22Rv1 (cell line): ENCODE measurements around the gene GJA5.

Experiments
- H3K27ac ChIP-seq: fragments of 450-650 bp; 2 replicates; pipeline ENCODE4 v1.5.1; 2017
- CTCF ChIP-seq: fragments of 450-650 bp; IDR thresholded peaks from 2 replicates; pipeline ENCODE4 v1.5.1; 2017; ENCODE audit warnings: mild to moderate bottlenecking
- ZFX ChIP-seq: fragments of 450-650 bp; IDR thresholded peaks from 2 replicates; pipeline ENCODE4 v1.6.1; 2017; ENCODE audit warnings: antibody characterized with exemption, borderline replicate concordance

GJA5 gene

GRCh38 chr1:147719029-147719698 lies 41.2 kb downstream of the GJA5 start:
- TF ChIP-seq ZFX (no peak), CTCF (no peak)

GRCh38 chr1:147717706-147718097 lies 42.7 kb downstream of the GJA5 start:
- peak overlapping the region; percentile 56 for H3K27ac ChIP-seq
- no peak for TF ChIP-seq ZFX
- no peak for TF ChIP-seq CTCF

More at GRCh38 chr1:147719029-147719698, 41.2 kb downstream of the GJA5 start:
- H3K27ac ChIP-seq = no peak overlapping the region

- peak overlapping the region; percentile 56 for H3K27ac ChIP-seq
- TF ChIP-seq ZFX (no peak), CTCF (no peak)
Observed at GRCh38 chr1:147717051-147717705, 43.2 kb downstream of the GJA5 start.

GRCh38 chr1:147712605-147713004 lies 47.8 kb downstream of the GJA5 start:
- TF ChIP-seq ZFX = no peak
- no peak for TF ChIP-seq CTCF

More at GRCh38 chr1:147712605-147713004, 47.8 kb downstream of the GJA5 start:
- H3K27ac ChIP-seq = no peak overlapping the region
